ENCODE measurements around the gene SGPL1.

The SGPL1 gene

GRCh38 chr10:70814126-70814525, 1.6 kb upstream of the SGPL1 start:
- no peak for DNase-seq

- peak; percentile 87 for DNase-seq
These were observed 609 bp downstream of the SGPL1 start for GRCh38 chr10:70816220-70816894.

- no peak for DNase-seq
These were observed 5.4 kb downstream of the SGPL1 start for GRCh38 chr10:70820976-70821750.

GRCh38 chr10:70822076-70822820, 6.5 kb downstream of the SGPL1 start:
- no peak for DNase-seq

- peak; percentile 43 for DNase-seq
These were observed 11.5 kb downstream of the SGPL1 start for GRCh38 chr10:70827086-70827757.

GRCh38 chr10:70828923-70829322, 13.2 kb downstream of the SGPL1 start:
- DNase-seq, result peak; percentile 15

- peak; percentile 37 for DNase-seq
These were observed 13.8 kb downstream of the SGPL1 start for GRCh38 chr10:70829543-70829942.

GRCh38 chr10:70830164-70830563, 14.4 kb downstream of the SGPL1 start:
- DNase-seq, result no peak

GRCh38 chr10:70832221-70832620, 16.5 kb downstream of the SGPL1 start:
- DNase-seq, result no peak

GRCh38 chr10:70832852-70833528, 17.2 kb downstream of the SGPL1 start:
- DNase-seq, result no peak

GRCh38 chr10:70833601-70834000, 17.9 kb downstream of the SGPL1 start:
- DNase-seq, result no peak

GRCh38 chr10:70834021-70834420, 18.3 kb downstream of the SGPL1 start:
- no peak for DNase-seq

GRCh38 chr10:70834441-70835151, 18.8 kb downstream of the SGPL1 start:
- DNase-seq, result no peak

GRCh38 chr10:70836319-70836718, 20.6 kb downstream of the SGPL1 start:
- no peak for DNase-seq

GRCh38 chr10:70837660-70838059, 21.9 kb downstream of the SGPL1 start:
- no peak for DNase-seq

- DNase-seq, result no peak
These were observed 22.6 kb downstream of the SGPL1 start for GRCh38 chr10:70838270-70838805.

GRCh38 chr10:70840836-70841235, 25.1 kb downstream of the SGPL1 start:
- DNase-seq, result no peak

- DNase-seq, result no peak
These were observed 27.6 kb downstream of the SGPL1 start for GRCh38 chr10:70843333-70843732.

GRCh38 chr10:70843776-70844489, 28.2 kb downstream of the SGPL1 start:
- DNase-seq, result peak; percentile 52

- no peak for DNase-seq
These were observed 29.5 kb downstream of the SGPL1 start for GRCh38 chr10:70845256-70845655.

GRCh38 chr10:70845816-70846215, 30.1 kb downstream of the SGPL1 start:
- DNase-seq, result no peak
